IPS-20b (cell line): ENCODE measurements around the gene SUGT1.
"Not testable (repeated sequence)": the region's sequence is repeated elsewhere in the genome, so short reads cannot be mapped to it uniquely, and the experiment has no call there.

Experiments
- H3K27ac ChIP-seq: one replicate; pipeline ENCODE4 v1.5.1; 2013; ENCODE audit warnings: low read length
- H3K27me3 ChIP-seq: 2 replicates; pipeline ENCODE4 v1.6.1; 2013; ENCODE audit warnings: mild to moderate bottlenecking, low read length, inconsistent platforms; ENCODE audit not compliant: insufficient read depth
- H3K36me3 ChIP-seq: 2 replicates; pipeline ENCODE4 v1.6.1; 2013; ENCODE audit warnings: low read depth, mild to moderate bottlenecking, inconsistent platforms, low read length, moderate library complexity; ENCODE audit not compliant: insufficient read depth
- H3K4me1 ChIP-seq: 2 replicates; pipeline ENCODE4 v1.6.1; 2013; ENCODE audit warnings: mild to moderate bottlenecking, control low read depth, inconsistent platforms, low read length, moderate library complexity; ENCODE audit not compliant: insufficient read depth
- H3K4me3 ChIP-seq: 2 replicates; pipeline ENCODE4 v1.5.1; 2013; ENCODE audit warnings: mild to moderate bottlenecking, low read length, inconsistent platforms
- H3K9ac ChIP-seq: 2 replicates; pipeline ENCODE4 v1.6.1; 2013; ENCODE audit warnings: low read depth, mild to moderate bottlenecking, inconsistent platforms, low read length, moderate library complexity
- H3K9me3 ChIP-seq: 2 replicates; pipeline ENCODE4 v1.6.1; 2013; ENCODE audit warnings: mild to moderate bottlenecking, low read depth, low read length, inconsistent platforms; ENCODE audit not compliant: insufficient read depth

SUGT1 gene

GRCh38 chr13:52673465-52673864, 20.8 kb downstream of the SUGT1 start:
- H3K4me1 ChIP-seq: no peaks in the 10 kb centered on the region
- no peak overlapping the region for H3K4me3 ChIP-seq
- no peak overlapping the region for H3K9ac ChIP-seq
- no peaks in the 10 kb centered on the region for H3K27me3 ChIP-seq
- H3K27ac ChIP-seq: no peak overlapping the region
- H3K9me3 ChIP-seq: no peaks in the 10 kb centered on the region
- H3K36me3 ChIP-seq: peaks cover 82% of the 10 kb centered on the region

- Histone ChIP-seq H3K4me1 (no peaks in the 10 kb centered on the region), H3K9ac (no peak overlapping the region), H3K27ac (no peak overlapping the region), H3K27me3 (no peaks in the 10 kb centered on the region), H3K36me3 (peaks cover 82% of the 10 kb centered on the region), H3K4me3 (no peak overlapping the region), H3K9me3 (no peaks in the 10 kb centered on the region)
Observed at GRCh38 chr13:52677823-52678222, 25.2 kb downstream of the SUGT1 start.

DNA sequence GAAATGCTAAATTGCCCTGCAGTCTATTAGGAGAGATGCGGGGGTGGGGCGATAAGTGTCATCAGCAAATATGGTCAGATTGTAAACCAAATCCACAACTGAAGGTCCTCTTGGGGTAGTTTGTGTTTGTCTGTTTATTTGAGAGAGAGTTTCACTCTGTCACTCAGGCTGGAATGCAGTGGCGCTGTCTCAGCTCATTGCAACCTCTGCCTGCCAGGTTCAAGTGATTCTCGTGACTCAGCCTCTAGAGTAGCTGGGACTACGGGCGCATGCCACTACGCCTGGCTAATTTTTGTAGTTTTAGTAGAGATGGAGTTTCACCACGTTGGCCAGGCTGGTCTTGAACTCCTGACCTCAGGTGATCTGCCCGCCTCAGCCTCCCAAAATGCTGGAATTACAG, 33.2 kb downstream of the SUGT1 start:
- H3K36me3 ChIP-seq: peaks cover 83% of the 10 kb centered on the region
- not testable (repeated sequence) for H3K4me3 ChIP-seq

DNA sequence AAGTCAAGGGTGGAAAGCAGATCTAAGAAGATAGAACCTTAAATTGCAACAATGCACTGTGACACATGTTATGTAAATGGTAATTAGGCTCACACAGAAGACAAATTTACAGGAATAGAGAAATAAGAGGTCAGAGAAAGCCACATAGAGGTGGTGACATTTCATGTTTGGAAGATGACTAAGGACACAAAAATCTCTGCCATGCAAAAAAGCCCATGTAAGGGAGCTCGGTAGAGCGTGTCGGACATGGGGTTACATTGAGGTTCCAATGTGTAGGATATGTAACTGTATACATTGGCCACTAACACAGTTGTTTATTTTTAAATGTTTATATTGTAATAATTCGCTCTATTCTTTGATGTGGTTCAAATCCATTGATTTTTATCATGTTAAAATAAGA, 33.7 kb downstream of the SUGT1 start:
- peaks cover 83% of the 10 kb centered on the region for H3K36me3 ChIP-seq
- no peak overlapping the region for H3K9ac ChIP-seq
- no peaks in the 10 kb centered on the region for H3K9me3 ChIP-seq
- no peak overlapping the region for H3K4me3 ChIP-seq
- no peaks in the 10 kb centered on the region for H3K4me1 ChIP-seq
- H3K27me3 ChIP-seq: no peaks in the 10 kb centered on the region
- no peak overlapping the region for H3K27ac ChIP-seq

More for the DNA sequence above, 33.2 kb downstream of the SUGT1 start:
- H3K4me1 ChIP-seq, H3K27me3 ChIP-seq, H3K27ac ChIP-seq, H3K9me3 ChIP-seq, H3K9ac ChIP-seq: not testable (repeated sequence)

DNA sequence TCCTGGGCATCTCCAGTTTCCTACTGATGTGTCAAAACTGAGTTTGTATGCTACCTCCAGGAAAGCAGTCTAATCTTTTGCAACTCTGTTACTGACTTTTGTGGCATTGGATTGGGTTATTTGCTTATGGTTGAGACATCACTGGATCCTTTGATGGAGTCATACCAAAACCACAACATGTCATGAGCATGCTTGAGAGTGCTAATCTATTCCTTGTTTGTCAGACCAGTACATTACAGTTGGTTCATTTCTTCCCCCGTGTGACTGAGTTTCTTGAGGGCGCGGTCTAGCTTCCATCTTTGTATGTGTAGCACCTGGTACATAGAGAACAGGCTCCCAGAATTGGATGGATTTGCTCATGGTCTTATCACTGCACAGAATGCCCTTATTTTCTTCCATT, 43.2 kb downstream of the SUGT1 start:
- H3K27me3 ChIP-seq: no peaks in the 10 kb centered on the region
- H3K27ac ChIP-seq: no peak overlapping the region
- peaks cover 28% of the 10 kb centered on the region for H3K36me3 ChIP-seq
- no peaks in the 10 kb centered on the region for H3K4me1 ChIP-seq
- no peaks in the 10 kb centered on the region for H3K9me3 ChIP-seq
- H3K4me3 ChIP-seq: no peak overlapping the region
- H3K9ac ChIP-seq: no peak overlapping the region

- Histone ChIP-seq H3K9ac (no peak overlapping the region), H3K4me3 (no peak overlapping the region), H3K36me3 (peaks cover 21% of the 10 kb centered on the region), H3K9me3 (no peaks in the 10 kb centered on the region), H3K4me1 (no peaks in the 10 kb centered on the region), H3K27ac (no peak overlapping the region), H3K27me3 (no peaks in the 10 kb centered on the region)
Observed at GRCh38 chr13:52696566-52696965, 43.9 kb downstream of the SUGT1 start.

DNA sequence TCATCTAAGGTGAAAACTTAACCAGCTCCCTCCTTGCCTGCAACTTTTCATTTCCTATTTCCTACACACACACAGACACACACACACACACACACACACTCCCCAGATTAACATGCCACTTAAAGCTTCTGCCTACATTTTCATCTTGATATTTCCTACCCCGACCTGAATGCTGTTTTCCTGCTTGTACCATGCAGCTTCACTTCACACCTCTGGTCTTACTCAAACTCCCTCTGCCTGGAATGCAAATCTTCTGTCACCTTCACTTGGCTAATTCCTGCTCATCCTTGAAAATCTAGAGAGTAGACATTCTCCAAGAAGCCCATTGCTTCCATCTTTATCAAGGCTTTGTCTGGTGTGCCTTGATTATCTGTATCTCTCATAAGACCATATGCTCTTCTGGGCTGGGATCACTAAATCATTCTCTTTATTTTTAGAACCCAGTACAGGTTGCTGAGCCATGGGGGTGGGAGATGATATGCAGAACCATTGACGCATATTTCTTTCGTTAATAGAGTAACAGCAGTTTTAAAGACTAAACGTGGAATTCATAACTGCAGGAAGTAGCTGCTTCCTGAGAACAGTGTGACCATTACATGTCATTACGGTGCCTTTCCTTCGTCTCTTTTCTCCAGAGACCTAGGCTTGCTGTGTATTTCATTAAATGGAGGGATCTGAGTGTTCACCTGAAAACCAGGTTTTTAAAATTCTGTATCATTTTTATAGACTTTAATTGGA, 49.3 kb downstream of the SUGT1 start:
- no peak overlapping the region for H3K4me3 ChIP-seq
- peaks cover 4% of the 10 kb centered on the region for H3K4me1 ChIP-seq
- no peak overlapping the region for H3K9ac ChIP-seq
- peaks cover 17% of the 10 kb centered on the region for H3K36me3 ChIP-seq
- H3K27me3 ChIP-seq: no peaks in the 10 kb centered on the region
- H3K9me3 ChIP-seq: no peaks in the 10 kb centered on the region
- H3K27ac ChIP-seq: no peak overlapping the region

GRCh38 chr13:52703482-52703881, 50.8 kb downstream of the SUGT1 start:
- no peak overlapping the region for H3K4me3 ChIP-seq
- no peaks in the 10 kb centered on the region for H3K9me3 ChIP-seq
- no peak overlapping the region for H3K9ac ChIP-seq
- no peak overlapping the region for H3K27ac ChIP-seq
- H3K27me3 ChIP-seq: no peaks in the 10 kb centered on the region
- peaks cover 16% of the 10 kb centered on the region for H3K36me3 ChIP-seq
- H3K4me1 ChIP-seq: peaks cover 4% of the 10 kb centered on the region

DNA sequence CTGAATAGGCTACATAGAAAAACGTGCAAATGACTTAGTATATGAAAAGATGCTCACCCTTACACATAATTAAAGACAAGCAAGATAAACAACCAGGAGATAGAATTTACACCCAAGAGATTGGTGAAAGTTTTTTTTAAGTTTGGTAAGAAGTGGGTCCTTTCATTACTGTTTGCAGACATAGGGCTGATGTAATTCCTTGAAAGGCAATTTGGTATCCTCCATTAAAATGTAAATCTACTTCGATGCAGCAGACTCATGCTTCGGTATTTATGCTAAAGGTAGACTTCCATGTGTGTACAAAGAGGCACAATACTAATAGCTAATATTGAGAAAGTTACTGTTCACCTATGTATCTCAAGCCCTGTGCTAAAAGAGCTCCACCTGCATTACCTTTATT, 53.4 kb downstream of the SUGT1 start:
- Histone ChIP-seq H3K4me1 (peaks cover 4% of the 10 kb centered on the region), H3K9ac (no peak overlapping the region), H3K27me3 (no peaks in the 10 kb centered on the region), H3K4me3 (no peak overlapping the region), H3K9me3 (no peaks in the 10 kb centered on the region), H3K36me3 (peaks cover 35% of the 10 kb centered on the region), H3K27ac (no peak overlapping the region)

- Histone ChIP-seq H3K4me3 (no peak overlapping the region), H3K9me3 (no peaks in the 10 kb centered on the region)
Observed at GRCh38 chr13:52707375-52707774, 54.7 kb downstream of the SUGT1 start.

GRCh38 chr13:52708266-52708665, 55.6 kb downstream of the SUGT1 start:
- H3K9ac ChIP-seq, H3K27me3 ChIP-seq, H3K9me3 ChIP-seq, H3K27ac ChIP-seq, H3K4me3 ChIP-seq: not testable (repeated sequence)
- peaks cover 17% of the 10 kb centered on the region for H3K4me1 ChIP-seq
- peaks cover 43% of the 10 kb centered on the region for H3K36me3 ChIP-seq

More at GRCh38 chr13:52707375-52707774, 54.7 kb downstream of the SUGT1 start:
- Histone ChIP-seq H3K4me1 (peaks cover 15% of the 10 kb centered on the region), H3K36me3 (peaks cover 47% of the 10 kb centered on the region), H3K27ac (no peak overlapping the region), H3K27me3 (no peaks in the 10 kb centered on the region), H3K9ac (no peak overlapping the region)

DNA sequence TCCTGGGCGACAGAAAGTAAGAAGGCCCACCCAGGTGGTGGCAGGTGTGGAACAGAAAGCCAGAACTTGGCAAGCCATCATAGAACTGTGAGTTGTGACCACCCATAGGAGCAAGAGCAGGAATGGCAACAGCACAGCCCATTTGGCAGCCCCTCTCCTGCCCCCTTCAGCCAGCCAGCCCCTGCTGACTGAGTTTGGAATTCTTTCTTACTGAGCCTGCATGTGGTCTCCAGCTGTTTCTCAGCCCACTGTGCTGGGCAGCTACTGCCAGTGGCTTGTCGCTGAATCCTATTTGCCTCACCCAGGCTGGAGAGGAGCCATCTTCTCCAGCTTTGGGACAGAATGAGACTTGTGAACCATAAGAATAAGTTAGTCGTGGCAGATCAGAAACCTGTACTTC, 58.6 kb downstream of the SUGT1 start:
- Histone ChIP-seq H3K27me3 (no peaks in the 10 kb centered on the region), H3K36me3 (peaks cover 40% of the 10 kb centered on the region), H3K9me3 (no peaks in the 10 kb centered on the region), H3K4me3 (no peak overlapping the region), H3K4me1 (peaks cover 14% of the 10 kb centered on the region), H3K9ac (no peak overlapping the region), H3K27ac (no peak overlapping the region)
